DMS153 (cell line): ENCODE data around the gene TMEM202.
"Not testable (repeated sequence)": the region's sequence is repeated elsewhere in the genome, so short reads cannot be mapped to it uniquely, and the experiment has no call there.

Experiments used
- DNase-seq: peaks from one replicate; lab custom pipeline; 2025; lab: John Stamatoyannopoulos, UW

Gene TMEM202

DNA sequence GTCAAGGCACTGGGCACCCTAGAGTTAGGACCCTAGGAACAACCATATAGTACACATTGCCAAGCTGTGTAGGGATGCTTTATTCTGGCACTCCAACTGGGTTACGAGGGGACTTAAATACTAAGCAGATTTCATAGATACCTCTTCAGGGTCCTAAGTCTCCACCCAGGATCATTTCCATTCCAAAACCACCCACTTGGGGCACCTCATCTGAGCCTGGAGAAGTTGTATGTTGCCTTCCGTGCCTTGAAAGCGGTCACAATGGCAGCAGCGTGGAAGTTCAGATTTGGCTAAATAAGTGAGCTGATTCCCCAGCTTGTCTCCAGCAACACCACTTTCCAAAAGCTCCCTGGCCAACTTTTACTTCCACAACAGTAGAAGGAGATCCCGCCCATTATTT is 4.6 kb downstream of the TMEM202 start:
- no peak for DNase-seq

GRCh38 chr15:72404356-72404755 is 6.3 kb downstream of the TMEM202 start:
- DNase-seq, result no peak

DNA sequence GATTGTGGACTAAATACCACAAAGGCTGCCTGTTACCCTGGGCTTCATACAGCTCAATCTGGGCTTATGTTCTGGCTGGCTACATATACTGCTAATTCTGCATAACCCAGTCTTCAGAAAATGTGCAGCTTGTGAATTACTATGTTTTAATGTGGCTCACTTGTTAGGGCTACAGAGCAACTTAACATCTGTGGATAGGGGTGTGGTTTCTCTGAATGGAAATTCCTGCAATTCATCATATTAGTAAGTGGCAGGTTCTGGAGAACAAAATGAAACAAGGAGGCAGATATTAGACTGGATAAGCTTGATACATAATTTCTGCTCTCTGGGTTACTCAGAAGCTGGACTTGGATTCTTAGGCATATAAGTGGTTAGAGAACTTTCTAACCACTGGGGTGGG is 6.7 kb downstream of the TMEM202 start:
- no peak for DNase-seq

- no peak for DNase-seq
These were observed 8.8 kb downstream of the TMEM202 start for GRCh38 chr15:72406936-72407335.

- no peak for DNase-seq
These were observed 13.0 kb downstream of the TMEM202 start for GRCh38 chr15:72411111-72411510.

DNA sequence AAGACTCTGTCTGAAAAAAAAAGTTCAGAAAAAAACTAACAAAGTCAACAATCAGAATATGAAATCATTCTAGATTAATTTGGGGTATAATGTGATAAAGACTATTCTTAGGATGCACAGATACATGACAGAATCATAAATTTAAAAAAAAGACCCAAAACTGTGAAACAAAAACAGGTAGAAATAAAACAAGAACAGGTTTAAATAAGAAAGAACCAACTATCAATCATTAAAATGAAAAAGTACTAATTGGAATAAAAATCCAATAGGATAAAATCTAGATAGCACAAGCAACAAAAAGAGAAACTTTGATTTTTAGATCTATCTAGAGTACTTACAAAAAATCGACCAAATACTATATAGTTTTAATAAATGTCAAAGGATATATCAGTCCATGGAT is 13.4 kb downstream of the TMEM202 start:
- no peak for DNase-seq

DNA sequence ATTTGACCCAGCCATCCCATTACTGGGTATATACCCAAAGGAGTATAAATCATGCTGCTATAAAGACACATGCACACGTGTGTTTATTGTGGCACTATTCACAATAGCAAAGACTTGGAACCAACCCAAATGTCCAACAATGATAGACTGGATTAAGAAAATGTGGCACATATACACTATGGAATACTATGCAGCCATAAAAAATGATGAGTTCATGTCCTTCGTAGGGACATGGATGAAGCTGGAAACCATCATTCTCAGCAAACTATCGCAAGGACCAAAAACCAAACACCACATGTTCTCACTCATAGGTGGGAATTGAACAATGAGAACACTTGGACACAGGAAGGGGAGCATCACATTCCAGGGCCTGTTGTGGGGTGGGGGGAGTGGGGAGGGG is 15.2 kb downstream of the TMEM202 start:
- DNase-seq, result not testable (repeated sequence)

- no peak for DNase-seq
These were observed 17.2 kb downstream of the TMEM202 start for GRCh38 chr15:72415304-72415703.

DNA sequence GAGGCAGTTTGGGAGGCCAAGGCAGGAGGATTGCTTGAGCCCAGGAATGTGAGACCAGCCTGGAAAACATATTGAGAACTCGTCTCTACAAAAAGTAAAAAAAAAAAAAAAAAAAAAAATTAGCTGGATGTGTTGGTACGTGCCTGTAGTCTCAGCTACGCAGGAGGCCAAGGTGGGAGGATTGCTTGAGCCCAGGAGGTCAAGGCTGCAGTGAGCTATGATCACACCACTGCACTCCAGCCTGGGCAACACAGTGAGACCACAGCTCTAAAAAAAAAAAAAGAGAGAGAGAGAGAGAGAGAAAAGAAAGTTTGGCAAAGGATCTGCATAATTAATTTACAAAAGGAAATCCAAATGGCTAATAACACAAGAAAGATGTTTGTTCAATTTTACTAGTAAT is 21.7 kb downstream of the TMEM202 start:
- DNase-seq, result not testable (repeated sequence)

- DNase-seq, result no peak
These were observed 22.5 kb downstream of the TMEM202 start for GRCh38 chr15:72420576-72420975.

- DNase-seq, result no peak
These were observed 23.4 kb downstream of the TMEM202 start for GRCh38 chr15:72421484-72421883.

- DNase-seq, result no peak
These were observed 25.2 kb downstream of the TMEM202 start for GRCh38 chr15:72423256-72423655.

DNA sequence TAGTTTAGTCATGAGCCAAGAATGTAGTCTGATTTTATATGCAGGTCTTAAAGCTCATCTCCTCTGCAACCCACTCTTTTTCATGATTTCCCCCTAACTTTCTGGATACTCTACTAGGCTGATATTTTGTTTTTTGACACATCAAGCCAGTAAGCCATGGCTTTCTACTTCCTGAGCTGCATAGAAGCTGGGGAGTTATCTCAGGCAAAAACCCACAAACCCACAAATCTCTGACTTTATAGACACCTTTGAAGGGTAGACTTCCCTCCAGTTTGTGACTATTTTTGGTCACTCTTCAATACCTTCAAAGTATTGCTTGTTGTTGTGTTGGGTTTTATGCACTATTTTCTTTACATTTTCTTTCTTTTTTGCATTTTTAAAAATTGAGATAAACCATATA is 28.6 kb downstream of the TMEM202 start:
- DNase-seq, result no peak

- no peak for DNase-seq
These were observed 39.7 kb downstream of the TMEM202 start for GRCh38 chr15:72437650-72438316.

DNA sequence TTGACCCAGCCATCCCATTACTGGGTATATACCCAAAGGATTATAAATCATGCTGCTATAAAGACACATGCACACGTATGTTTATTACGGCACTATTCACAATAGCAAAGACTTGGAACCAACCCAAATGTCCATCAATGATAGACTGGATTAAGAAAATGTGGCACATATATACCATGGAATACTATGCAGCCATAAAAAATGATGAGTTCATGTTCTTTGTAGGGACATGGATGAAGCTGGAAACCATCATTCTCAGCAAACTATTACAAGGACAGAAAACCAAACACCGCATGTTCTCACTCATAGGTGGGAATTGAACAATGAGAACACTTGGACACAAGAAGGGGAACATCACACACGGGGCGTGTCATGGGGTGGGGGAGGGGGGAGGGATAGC is 44.7 kb downstream of the TMEM202 start:
- not testable (repeated sequence) for DNase-seq

DNA sequence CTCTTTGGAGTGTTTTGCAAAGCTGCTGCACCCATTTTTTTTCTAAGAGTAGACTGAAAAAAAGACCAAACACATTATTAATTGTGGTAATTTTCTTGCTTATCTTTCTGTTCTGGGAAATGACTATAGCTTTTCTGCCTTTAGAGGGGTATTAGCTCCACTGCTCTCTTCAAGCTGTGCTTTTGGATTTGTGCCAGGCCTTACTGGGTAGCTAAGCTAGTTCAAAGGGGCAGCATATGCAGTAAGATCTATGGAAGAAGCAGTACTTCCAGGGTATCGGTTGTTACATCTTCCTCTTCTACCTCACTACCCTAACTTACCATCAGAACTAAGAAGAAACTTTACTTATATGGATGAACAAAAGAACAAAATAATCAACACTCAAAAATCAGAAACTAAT is 47.3 kb downstream of the TMEM202 start:
- DNase-seq, result no peak

DNA sequence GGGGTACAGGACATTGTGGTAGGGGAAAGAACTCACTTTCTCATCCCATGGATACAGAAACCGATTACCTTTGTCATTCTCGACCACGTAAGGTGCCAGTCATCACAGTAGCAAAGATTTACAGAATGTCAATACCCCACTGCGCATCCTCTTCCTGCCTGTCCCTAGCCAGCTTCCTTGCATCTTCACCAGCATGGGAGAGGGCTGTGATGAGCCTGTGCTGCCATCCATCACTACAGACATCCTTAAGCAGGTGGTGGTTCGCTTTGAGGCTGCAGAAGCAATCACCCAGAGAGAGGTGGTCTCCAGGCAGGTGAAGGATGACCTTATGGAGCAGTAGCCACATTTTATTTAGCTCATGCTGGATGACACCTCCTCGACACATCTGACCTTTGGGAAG is 52.7 kb downstream of the TMEM202 start:
- DNase-seq, result no peak

DNA sequence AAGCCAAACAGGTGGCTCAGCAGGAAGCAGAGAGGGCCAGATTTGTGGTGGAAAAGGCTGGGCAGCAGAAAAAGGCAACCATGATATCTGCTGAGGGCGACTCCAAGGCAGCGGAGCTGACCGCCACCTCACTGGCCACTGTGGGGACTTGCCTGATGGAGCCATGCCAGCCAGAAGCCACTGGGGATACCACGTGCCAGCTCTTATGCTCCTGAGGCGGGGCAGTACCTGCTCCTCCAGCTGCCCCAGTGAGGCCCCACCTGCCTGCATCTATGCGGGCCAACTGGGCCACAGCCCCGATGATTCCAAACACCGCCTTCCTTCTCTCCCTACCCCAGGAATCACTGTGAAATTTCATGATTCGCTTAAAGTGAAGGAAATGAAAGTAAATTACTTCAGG is 53.1 kb downstream of the TMEM202 start:
- DNase-seq, result no peak

DNA sequence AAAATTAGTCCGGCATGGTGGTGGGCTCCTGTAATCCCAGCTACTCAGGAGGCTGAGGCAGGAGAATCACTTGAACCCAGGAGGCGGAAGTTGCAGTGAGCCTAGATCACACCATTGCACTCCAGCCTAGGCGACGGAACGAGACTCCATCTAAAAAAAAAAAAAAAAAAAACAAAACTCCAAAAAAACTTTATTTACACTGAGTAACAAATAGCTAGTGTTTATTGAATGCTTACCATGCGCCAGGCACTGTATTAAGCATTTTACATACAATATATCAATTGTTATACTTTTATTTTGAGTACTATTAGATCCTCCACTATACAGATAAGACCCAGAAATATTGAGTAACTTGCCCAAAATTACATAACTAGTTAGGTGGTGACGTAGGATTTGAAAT is 58.6 kb downstream of the TMEM202 start:
- no peak for DNase-seq
